Left lung (tissue), 10 donors: ENCODE results near the gene CELSR3. TPM values are rescaled to one million over a fixed set of nuclear protein-coding genes. Genes with fewer than 3 reads are reported as not detected.

Experiments used
- ATAC-seq: fragments of 200-7000 bp; cut with Tn5 transposase; one replicate; pipeline ENCODE4 v1.9.1; 2020; ENCODE audit warnings: moderate library complexity
- DNase-seq, 4 donors: peaks; one replicate each; pipeline ENCODE4 v3.0.0-alpha.2; 2013 to 2020
- H3K27ac ChIP-seq, 2 donors: fragments of 200-600 bp; sonication (generic) in 1 of 2; one replicate each; pipeline versions ENCODE4 v1.5.0 to v1.8.0; 2020 to 2021
- H3K27me3 ChIP-seq, 2 donors: fragments of 200-600 bp; sonication (generic) in 1 of 2; one replicate each; pipeline versions ENCODE4 v1.5.0 to v1.8.0; 2020 to 2021
- H3K36me3 ChIP-seq, 2 donors: fragments of 200-600 bp; sonication (generic) in 1 of 2; one replicate each; pipeline versions ENCODE4 v1.5.0 to v1.8.0; 2020 to 2021
- H3K4me1 ChIP-seq, 2 donors: fragments of 200-600 bp; one replicate each; pipeline ENCODE4 v1.8.0; 2021
- H3K4me3 ChIP-seq, 2 donors: fragments of 200-600 bp; sonication (generic) in 1 of 2; one replicate each; pipeline versions ENCODE4 v1.5.0 to v1.8.0; 2020 to 2021; ENCODE audit warnings: mild to moderate bottlenecking in 1 of 2
- H3K9me3 ChIP-seq, 2 donors: fragments of 200-600 bp; sonication (generic) in 1 of 2; one replicate each; pipeline versions ENCODE4 v1.5.0 to v1.8.0; 2020 to 2021
- CTCF ChIP-seq, 2 donors: fragments of 200-600 bp; sonication (generic) in 1 of 2; IDR thresholded peaks; one replicate each; pipeline versions ENCODE4 v1.5.0 to v1.8.0; 2021; ENCODE audit warnings: antibody characterized with exemption in 2 of 2
- intact Hi-C, 2 donors: fragments of 100-400 bp; cut with DNase I; formaldehyde crosslinking; loops; one replicate each; pipeline versions ENCODE4 v1.11.2 to v1.14.2; 2022
- polyA plus RNA-seq, 6 donors: library from polyadenylated mRNA; unstranded; fragments of 120-200 nt; gene quantifications; one replicate each; pipeline ENCODE4 v1.2.1, GENCODE V29; 2013; ENCODE audit not compliant: insufficient read length in 6 of 6
- total RNA-seq, 2 donors: library from RNA; stranded (reverse); fragmentation: NEBNext Ultra II Directional; extraction: Animal tissue kit (Norgen Biotek cat#: 25700); gene quantifications; one replicate each; pipeline ENCODE4 v1.2.1, GENCODE V29; 2021
- donor health status: DM: no; HTN: yes; CAD: no.
- donor health status: DM: no; HTN: no; CAD: no.

Gene CELSR3
- total and polyA plus RNA-seq, 8 donors = 0.79 to 1.7 (median 0.94) TPM

- Histone ChIP-seq H3K4me3 (no peak overlapping the region), H3K27me3 (no peaks in the 10 kb centered on the region), H3K27ac (peak overlapping the region in 1 of 2 donors; percentile 5), H3K9me3 (no peaks in the 10 kb centered on the region), H3K4me1 (peaks cover 14 to 51% of the 10 kb centered on the region in 2 donors), H3K36me3 (peaks cover 0 to 49% of the 10 kb centered on the region in 2 donors)
- intact Hi-C loops = no loop called here
- no peak for DNase-seq
- TF ChIP-seq CTCF (IDR thresholded peaks at IDR 0.05) = no peak
- peak; percentile 8 for ATAC-seq
Measured at GRCh38 chr3:48708481-48708889, 45.8 kb upstream of the CELSR3 start.

- TF ChIP-seq CTCF (IDR thresholded peaks at IDR 0.05) = no peak
- Histone ChIP-seq H3K27ac (no peak overlapping the region), H3K4me1 (peaks cover 14 to 38% of the 10 kb centered on the region in 2 donors), H3K4me3 (no peak overlapping the region), H3K27me3 (no peaks in the 10 kb centered on the region), H3K36me3 (peaks cover 0 to 36% of the 10 kb centered on the region in 2 donors), H3K9me3 (no peaks in the 10 kb centered on the region)
- no peak for ATAC-seq
- DNase-seq = no peak
- intact Hi-C loops = no loop called here
Measured at GRCh38 chr3:48707157-48707556, 44.5 kb upstream of the CELSR3 start.

GRCh38 chr3:48702320-48702920, 39.7 kb upstream of the CELSR3 start:
- no peaks in the 10 kb centered on the region for H3K9me3 ChIP-seq
- no peak overlapping the region for H3K27ac ChIP-seq
- peaks cover 0 to 33% of the 10 kb centered on the region in 2 donors for H3K36me3 ChIP-seq
- no peak for ATAC-seq
- no peaks in the 10 kb centered on the region for H3K27me3 ChIP-seq
- no peak overlapping the region for H3K4me3 ChIP-seq
- DNase-seq = no peak
- no peak for TF ChIP-seq CTCF (IDR thresholded peaks at IDR 0.05)
- intact Hi-C loops = no loop called here
- peaks cover 0 to 29% of the 10 kb centered on the region in 2 donors for H3K4me1 ChIP-seq

GRCh38 chr3:48700731-48701405, 38.2 kb upstream of the CELSR3 start:
- peaks cover 0 to 34% of the 10 kb centered on the region in 2 donors for H3K4me1 ChIP-seq
- no peak overlapping the region for H3K27ac ChIP-seq
- no peak for TF ChIP-seq CTCF (IDR thresholded peaks at IDR 0.05)
- DNase-seq = no peak
- intact Hi-C loops = no loop called here
- no peak overlapping the region for H3K4me3 ChIP-seq
- ATAC-seq = no peak
- H3K27me3 ChIP-seq = no peaks in the 10 kb centered on the region
- H3K9me3 ChIP-seq = no peaks in the 10 kb centered on the region
- H3K36me3 ChIP-seq = peaks cover 0 to 29% of the 10 kb centered on the region in 2 donors

- Histone ChIP-seq H3K4me3 (no peak overlapping the region), H3K9me3 (no peaks in the 10 kb centered on the region), H3K4me1 (peaks cover 14 to 42% of the 10 kb centered on the region in 2 donors), H3K36me3 (peaks cover under 1 to 37% of the 10 kb centered on the region in 2 donors), H3K27me3 (no peaks in the 10 kb centered on the region), H3K27ac (no peak overlapping the region)
- no peak for ATAC-seq
- DNase-seq = peak in 1 of 4 donors; percentile 30
- no peak for TF ChIP-seq CTCF (IDR thresholded peaks at IDR 0.05)
- intact Hi-C loops = no loop called here
Measured at GRCh38 chr3:48698891-48699290, 36.2 kb upstream of the CELSR3 start.
